ENCODE measurements around the gene ARHGAP6.

GRCh38 chrX:11666952-11667685 lies 1.4 kb upstream of the ARHGAP6 start:
- TF ChIP-seq CTCF (IDR thresholded peaks at IDR 0.05) (no peak), POLR2A (IDR thresholded peaks at IDR 0.05) (no peak)
